Measurements from ENCODE around the gene CDH4.

CDH4 gene

GRCh38 chr20:61895686-61896057 lies 643.6 kb downstream of the CDH4 start:
- in situ Hi-C loops (cut with MboI; ENCODE audit: low sequenced_read_pairs): no loop called here

GRCh38 chr20:61896058-61896961 lies 644.2 kb downstream of the CDH4 start:
- in situ Hi-C loops (cut with MboI; ENCODE audit: low sequenced_read_pairs): no loop called here

- in situ Hi-C loops (cut with MboI; ENCODE audit: low sequenced_read_pairs): no loop called here
Observed at GRCh38 chr20:61897401-61898295, 645.6 kb downstream of the CDH4 start.

GRCh38 chr20:61898405-61898804 lies 646.3 kb downstream of the CDH4 start:
- in situ Hi-C loops (cut with MboI; ENCODE audit: low sequenced_read_pairs): no loop called here

GRCh38 chr20:61900011-61900944 lies 648.2 kb downstream of the CDH4 start:
- in situ Hi-C loops (cut with MboI; ENCODE audit: low sequenced_read_pairs): no loop called here

- in situ Hi-C loops (cut with MboI; ENCODE audit: low sequenced_read_pairs): no loop called here
Observed at GRCh38 chr20:61900945-61901293, 648.9 kb downstream of the CDH4 start.

GRCh38 chr20:61901392-61902220 lies 649.5 kb downstream of the CDH4 start:
- in situ Hi-C loops (cut with MboI; ENCODE audit: low sequenced_read_pairs): no loop called here

- in situ Hi-C loops (cut with MboI; ENCODE audit: low sequenced_read_pairs): no loop called here
Observed at GRCh38 chr20:61902221-61902869, 650.3 kb downstream of the CDH4 start.

- in situ Hi-C loops (cut with MboI; ENCODE audit: low sequenced_read_pairs): no loop called here
Observed at GRCh38 chr20:61903575-61904340, 651.7 kb downstream of the CDH4 start.

GRCh38 chr20:61904456-61904855 lies 652.4 kb downstream of the CDH4 start:
- in situ Hi-C loops (cut with MboI; ENCODE audit: low sequenced_read_pairs): no loop called here

- in situ Hi-C loops (cut with MboI; ENCODE audit: low sequenced_read_pairs): no loop called here
Observed at GRCh38 chr20:61905781-61906523, 653.9 kb downstream of the CDH4 start.

- in situ Hi-C loops (cut with MboI; ENCODE audit: low sequenced_read_pairs): no loop called here
Observed at GRCh38 chr20:61907081-61907891, 655.2 kb downstream of the CDH4 start.

GRCh38 chr20:61908057-61909026 lies 656.3 kb downstream of the CDH4 start:
- in situ Hi-C loops (cut with MboI; ENCODE audit: low sequenced_read_pairs): no loop called here

GRCh38 chr20:61909028-61909427 lies 657.0 kb downstream of the CDH4 start:
- in situ Hi-C loops (cut with MboI; ENCODE audit: low sequenced_read_pairs): no loop called here

- in situ Hi-C loops (cut with MboI; ENCODE audit: low sequenced_read_pairs): no loop called here
Observed at GRCh38 chr20:61909821-61910220, 657.8 kb downstream of the CDH4 start.

GRCh38 chr20:61911824-61912223 lies 659.8 kb downstream of the CDH4 start:
- in situ Hi-C loops (cut with MboI; ENCODE audit: low sequenced_read_pairs): no loop called here

Data from HL-60/S4 treated with phorbol 12-myristate 13-acetate at 8.2 ng/mL for 4 days and 3 days (cell line).